H9 (cell line): ENCODE data around the gene DNAAF2. TPM values are rescaled to one million over a fixed set of nuclear protein-coding genes. Genes with fewer than 3 reads are reported as not detected.

Experiments
- DNase-seq: peaks from one replicate; pipeline ENCODE4 v3.0.0-alpha.2; 2017
- H2AFZ ChIP-seq: one replicate; pipeline ENCODE4 v1.6.1; 2013; ENCODE audit warnings: mild to moderate bottlenecking, low read length, control low read depth, moderate library complexity
- H2AK5ac ChIP-seq: 2 replicates; pipeline ENCODE4 v1.6.1; 2013; ENCODE audit warnings: low read length, control low read depth, mixed read lengths; ENCODE audit not compliant: insufficient read length
- H2BK120ac ChIP-seq: one replicate; pipeline ENCODE4 v1.6.1; 2013; ENCODE audit warnings: low read depth, mild to moderate bottlenecking, low read length, control low read depth, inconsistent platforms; ENCODE audit not compliant: poor library complexity, severe bottlenecking
- H2BK12ac ChIP-seq: 2 replicates; pipeline ENCODE4 v1.6.1; 2013; ENCODE audit warnings: low read length, control low read depth, mixed read lengths, low read depth; ENCODE audit not compliant: insufficient read length
- H2BK15ac ChIP-seq: 2 replicates; pipeline ENCODE4 v1.6.1; 2013; ENCODE audit warnings: low read depth, low read length, control low read depth
- H2BK20ac ChIP-seq: one replicate; pipeline ENCODE4 v1.6.1; 2013; ENCODE audit warnings: low read depth, mild to moderate bottlenecking, low read length, control low read depth, inconsistent platforms; ENCODE audit not compliant: poor library complexity, severe bottlenecking
- H2BK5ac ChIP-seq: 2 replicates; pipeline ENCODE4 v1.6.1; 2013; ENCODE audit warnings: low read length, control low read depth, mixed read lengths; ENCODE audit not compliant: insufficient read length
- H3K14ac ChIP-seq: 2 replicates; pipeline ENCODE4 v1.6.1; 2013; ENCODE audit warnings: low read length, control low read depth; ENCODE audit not compliant: insufficient read depth
- H3K18ac ChIP-seq: 2 replicates; pipeline ENCODE4 v1.6.1; 2013; ENCODE audit warnings: low read depth, mild to moderate bottlenecking, mixed read lengths, low read length, control low read depth; ENCODE audit not compliant: insufficient read length
- H3K23ac ChIP-seq: 2 replicates; pipeline ENCODE4 v1.6.1; 2013; ENCODE audit warnings: low read length, control low read depth, mixed read lengths, low read depth; ENCODE audit not compliant: insufficient read length
- H3K23me2 ChIP-seq: 2 replicates; pipeline ENCODE4 v1.6.1; 2013; ENCODE audit warnings: low read depth, mild to moderate bottlenecking, mixed read lengths, low read length, control low read depth; ENCODE audit not compliant: insufficient read length, poor library complexity, severe bottlenecking
- H3K27ac ChIP-seq: 2 replicates; pipeline ENCODE4 v1.5.1; 2013; ENCODE audit warnings: low read length, control low read depth, mixed read lengths, low read depth; ENCODE audit not compliant: insufficient read length
- H3K27me3 ChIP-seq: 2 replicates; pipeline ENCODE4 v1.6.1; 2013; ENCODE audit warnings: low read length, control low read depth, inconsistent platforms; ENCODE audit not compliant: insufficient read depth
- H3K4ac ChIP-seq: 2 replicates; pipeline ENCODE4 v1.6.1; 2013; ENCODE audit warnings: low read depth, mild to moderate bottlenecking, control low read depth, inconsistent platforms, low read length, moderate library complexity
- H3K4me1 ChIP-seq: 2 replicates; pipeline ENCODE4 v1.6.1; 2013; ENCODE audit warnings: low read length, control low read depth, inconsistent platforms; ENCODE audit not compliant: insufficient read depth
- H3K4me2 ChIP-seq: 2 replicates; pipeline ENCODE4 v1.6.1; 2013; ENCODE audit warnings: low read length, control low read depth, mixed read lengths; ENCODE audit not compliant: insufficient read length, insufficient read depth
- H3K56ac ChIP-seq: 2 replicates; pipeline ENCODE4 v1.6.1; 2013; ENCODE audit warnings: low read depth, mild to moderate bottlenecking, mixed read lengths, low read length, control low read depth; ENCODE audit not compliant: insufficient read length
- H3K79me1 ChIP-seq: 2 replicates; pipeline ENCODE4 v1.6.1; 2013; ENCODE audit warnings: low read depth, mild to moderate bottlenecking, moderate library complexity, low read length, control low read depth, inconsistent platforms; ENCODE audit not compliant: insufficient read depth, poor library complexity, severe bottlenecking
- H3K79me2 ChIP-seq: 2 replicates; pipeline ENCODE4 v1.6.1; 2013; ENCODE audit warnings: low read length, control low read depth, inconsistent platforms; ENCODE audit not compliant: insufficient read depth
- H3K9ac ChIP-seq: 2 replicates; pipeline ENCODE4 v1.6.1; 2013; ENCODE audit warnings: low read length, control low read depth, mixed read lengths; ENCODE audit not compliant: insufficient read length; ENCODE audit errors: extremely low read depth
- H3K9me3 ChIP-seq: one replicate; pipeline ENCODE4 v1.6.1; 2013; ENCODE audit warnings: low read depth, low read length, inconsistent platforms; ENCODE audit not compliant: control insufficient read depth
- H3T11ph ChIP-seq: one replicate; pipeline ENCODE4 v1.6.1; 2013; ENCODE audit warnings: mild to moderate bottlenecking, low read length, control low read depth, inconsistent platforms
- H4K20me1 ChIP-seq: one replicate; pipeline ENCODE4 v1.6.1; 2013; ENCODE audit not compliant: control insufficient read depth, insufficient read length, insufficient read depth
- H4K5ac ChIP-seq: 2 replicates; pipeline ENCODE4 v1.6.1; 2013; ENCODE audit warnings: low read depth, mild to moderate bottlenecking, mixed read lengths, low read length, control low read depth; ENCODE audit not compliant: insufficient read length
- H4K8ac ChIP-seq: replicated peaks from 2 replicates; pipeline ENCODE4 v1.6.1; 2013; ENCODE audit warnings: low read length, control low read depth, mixed read lengths, low read depth; ENCODE audit not compliant: insufficient read length
- H4K91ac ChIP-seq: 2 replicates; pipeline ENCODE4 v1.6.1; 2013; ENCODE audit warnings: low read depth, mild to moderate bottlenecking, moderate library complexity, mixed read lengths, low read length, control low read depth; ENCODE audit not compliant: insufficient read length
- H3K27ac Mint-ChIP-seq, 3 experiments: 2 replicates in 2 of 3; 3 replicates in 1 of 3; pipeline ENCODE4 v1.8.0; 2020 to 2021; ENCODE audit warnings: mixed read lengths in 3 of 3, mild to moderate bottlenecking in 1 of 3, moderate library complexity in 1 of 3
- H3K27me3 Mint-ChIP-seq: 2 replicates; pipeline ENCODE4 v1.8.0; 2021; ENCODE audit warnings: low read depth, mild to moderate bottlenecking, moderate library complexity, mixed read lengths
- H3K36me3 Mint-ChIP-seq, 3 experiments: 2 replicates in 2 of 3; 3 replicates in 1 of 3; pipeline ENCODE4 v1.8.0; 2020 to 2021; ENCODE audit warnings: low read depth in 3 of 3, mixed read lengths in 3 of 3; ENCODE audit not compliant: insufficient read depth in 1 of 3
- H3K4me1 Mint-ChIP-seq, 2 experiments: 2 replicates each; pipeline ENCODE4 v1.8.0; 2020; ENCODE audit warnings: mixed read lengths in 2 of 2
- H3K4me3 Mint-ChIP-seq, 2 experiments: 2 replicates in 1 of 2; 3 replicates in 1 of 2; pipeline ENCODE4 v1.8.0; 2020 to 2021; ENCODE audit warnings: mild to moderate bottlenecking in 2 of 2, mixed read lengths in 2 of 2, moderate library complexity in 1 of 2
- H3K9me3 Mint-ChIP-seq, 2 experiments: 2 replicates in 1 of 2; 3 replicates in 1 of 2; pipeline ENCODE4 v1.8.0; 2020; ENCODE audit warnings: mild to moderate bottlenecking in 2 of 2, mixed read lengths in 2 of 2, moderate library complexity in 1 of 2
- WGBS: extraction: QIAGEN DNeasy Blood & Tissue Kit; methylation state at CpG from one replicate; pipeline ENCODE4 v1.1.7; 2013; ENCODE audit warnings: missing lambda C conversion rate, low lambda C conversion rate, mixed read lengths; ENCODE audit not compliant: insufficient read length; ENCODE audit errors: extremely low coverage; 5-methylcytosine and 5-hydroxymethylcytosine counted together
- total RNA-seq: library from RNA; stranded (reverse); gene quantifications from 2 replicates; pipeline ENCODE4 v1.2.1, GENCODE V29; 2021
- TF ChIP-seq, protein P1 (sequence below): fragments of 200-600 bp; sonication (generic); conservative IDR thresholded peaks from 3 replicates; pipeline ENCODE4 v1.8.0; 2021; ENCODE audit warnings: antibody characterized with exemption, mild to moderate bottlenecking

The DNAAF2 gene
- total RNA-seq, 1 experiment from 2014 or later = 26.3 TPM

DNA sequence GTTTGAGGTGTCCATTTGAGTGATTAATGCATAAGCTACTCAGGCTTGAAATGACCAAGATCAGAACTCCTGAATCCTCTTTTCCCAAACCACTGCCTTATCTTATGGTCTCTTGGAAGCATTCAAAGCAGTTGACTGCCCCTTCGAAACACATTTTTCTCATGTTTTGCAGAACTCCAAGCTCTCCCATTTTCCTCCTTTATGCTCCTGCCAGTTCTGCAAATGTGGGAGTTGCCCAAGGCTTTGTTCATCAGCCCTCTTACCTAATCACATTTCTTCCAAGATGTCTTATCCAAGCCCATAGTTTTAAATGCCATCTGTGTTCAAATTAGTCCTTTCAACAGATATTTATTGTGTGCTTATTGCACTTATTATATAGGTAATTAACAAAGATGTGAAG is 1.8 kb upstream of the DNAAF2 start:
- H2BK12ac ChIP-seq = no peak overlapping the region
- H4K8ac ChIP-seq = no peak overlapping the region
- peak overlapping the region in 1 of 3 experiments; percentile 35; a peak in 2 of 7 replicates for H3K27ac Mint-ChIP-seq
- H3K4me1 ChIP-seq = no peaks in the 10 kb centered on the region; the same call in 1 of the 2 replicates
- H3K14ac ChIP-seq = no peak overlapping the region
- H2BK120ac ChIP-seq = no peak overlapping the region
- H3K36me3 Mint-ChIP-seq = peaks cover 21 to 53% (median 23%) of the 10 kb centered on the region in 3 experiments
- no peak overlapping the region for H3K56ac ChIP-seq
- H3K4me1 Mint-ChIP-seq = peaks cover 6 to 24% of the 10 kb centered on the region in 2 experiments
- H2BK15ac ChIP-seq = no peak overlapping the region
- H2BK5ac ChIP-seq = no peak overlapping the region
- H3K4me2 ChIP-seq = no peak overlapping the region
- H3K79me1 ChIP-seq = peaks cover 8% of the 10 kb centered on the region
- no peak overlapping the region for H3T11ph ChIP-seq
- no peak overlapping the region for H3K27ac ChIP-seq
- H3K9ac ChIP-seq = no peak overlapping the region
- H2AFZ ChIP-seq = no peak overlapping the region
- no peak overlapping the region for H3K23ac ChIP-seq
- no peak overlapping the region for H4K91ac ChIP-seq
- no peaks in the 10 kb centered on the region for H3K9me3 ChIP-seq
- peaks cover 7% of the 10 kb centered on the region for H3K23me2 ChIP-seq
- peaks cover 0 to 3% of the 10 kb centered on the region in 2 experiments; a peak in 1 of 5 replicates for H3K9me3 Mint-ChIP-seq
- no peak overlapping the region for H2BK20ac ChIP-seq
- no peak overlapping the region for H3K4ac ChIP-seq
- H4K5ac ChIP-seq = no peak overlapping the region
- H3K18ac ChIP-seq = no peak overlapping the region
- no peaks in the 10 kb centered on the region for H3K27me3 ChIP-seq
- H3K79me2 ChIP-seq = peaks cover 12% of the 10 kb centered on the region; the same call in 1 of the 2 replicates
- no peak for DNase-seq
- H4K20me1 ChIP-seq = no peaks in the 10 kb centered on the region
- TF ChIP-seq, protein P1, sequence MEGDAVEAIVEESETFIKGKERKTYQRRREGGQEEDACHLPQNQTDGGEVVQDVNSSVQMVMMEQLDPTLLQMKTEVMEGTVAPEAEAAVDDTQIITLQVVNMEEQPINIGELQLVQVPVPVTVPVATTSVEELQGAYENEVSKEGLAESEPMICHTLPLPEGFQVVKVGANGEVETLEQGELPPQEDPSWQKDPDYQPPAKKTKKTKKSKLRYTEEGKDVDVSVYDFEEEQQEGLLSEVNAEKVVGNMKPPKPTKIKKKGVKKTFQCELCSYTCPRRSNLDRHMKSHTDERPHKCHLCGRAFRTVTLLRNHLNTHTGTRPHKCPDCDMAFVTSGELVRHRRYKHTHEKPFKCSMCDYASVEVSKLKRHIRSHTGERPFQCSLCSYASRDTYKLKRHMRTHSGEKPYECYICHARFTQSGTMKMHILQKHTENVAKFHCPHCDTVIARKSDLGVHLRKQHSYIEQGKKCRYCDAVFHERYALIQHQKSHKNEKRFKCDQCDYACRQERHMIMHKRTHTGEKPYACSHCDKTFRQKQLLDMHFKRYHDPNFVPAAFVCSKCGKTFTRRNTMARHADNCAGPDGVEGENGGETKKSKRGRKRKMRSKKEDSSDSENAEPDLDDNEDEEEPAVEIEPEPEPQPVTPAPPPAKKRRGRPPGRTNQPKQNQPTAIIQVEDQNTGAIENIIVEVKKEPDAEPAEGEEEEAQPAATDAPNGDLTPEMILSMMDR = no peak
- peak overlapping the region; percentile 12 to 52; a peak in 3 of 5 replicates for H3K4me3 Mint-ChIP-seq
- no CpG with 5 or more reads among the region's 1 CpG for whole genome bisulfite sequencing
- H2AK5ac ChIP-seq = no peak overlapping the region
- no peaks in the 10 kb centered on the region for H3K27me3 Mint-ChIP-seq
